CD14-positive monocyte (primary cell): ENCODE data around the gene ESRP2. TPM values are rescaled to one million over a fixed set of nuclear protein-coding genes. Genes with fewer than 3 reads are reported as not detected.

Experiments
- DNase-seq, 3 donors: peaks; one replicate each; pipeline ENCODE4 v3.0.0-alpha.2; 2011 to 2022
- H2AFZ ChIP-seq: 2 replicates; pipeline ENCODE4 v1.6.0; 2012; ENCODE audit warnings: mild to moderate bottlenecking, low read depth, low read length, inconsistent platforms; ENCODE audit not compliant: insufficient read depth, poor library complexity, severe bottlenecking
- H3K27ac ChIP-seq, 2 donors: 1 replicate in 1 of 2; 2 replicates in 1 of 2; pipeline ENCODE4 v1.5.1; 2012 to 2013; ENCODE audit warnings: low read length in 2 of 2, control low read depth in 1 of 2, inconsistent platforms in 1 of 2, low read depth in 1 of 2, mild to moderate bottlenecking in 1 of 2
- H3K27me3 ChIP-seq, 2 donors: one replicate each; pipeline versions ENCODE4 v1.6.0 to v1.6.1; 2011 to 2013; ENCODE audit warnings: low read length in 2 of 2; ENCODE audit not compliant: control insufficient read depth in 2 of 2, insufficient read depth in 2 of 2
- H3K36me3 ChIP-seq, 2 donors: replicated peaks in 1 of 2; 1 replicate in 1 of 2; 2 replicates in 1 of 2; pipeline versions ENCODE4 v1.5.1 to v1.6.1; 2012 to 2013; ENCODE audit warnings: low read length in 2 of 2, control low read depth in 1 of 2, inconsistent platforms in 1 of 2, mild to moderate bottlenecking in 1 of 2; ENCODE audit not compliant: insufficient read depth in 2 of 2, control insufficient read depth in 1 of 2
- H3K4me1 ChIP-seq, 2 donors: 1 replicate in 1 of 2; 2 replicates in 1 of 2; pipeline versions ENCODE4 v1.5.1 to v1.6.1; 2012 to 2013; ENCODE audit warnings: low read length in 2 of 2, control low read depth in 1 of 2, inconsistent platforms in 1 of 2, mild to moderate bottlenecking in 1 of 2, moderate library complexity in 1 of 2; ENCODE audit not compliant: insufficient read depth in 2 of 2, control insufficient read depth in 1 of 2
- H3K4me2 ChIP-seq: replicated peaks from 2 replicates; pipeline ENCODE3; 2012; ENCODE audit warnings: low read length, moderate library complexity, mild to moderate bottlenecking; ENCODE audit not compliant: poor library complexity, severe bottlenecking; ENCODE audit errors: extremely low read depth
- H3K4me3 ChIP-seq, 3 experiments: fragments of 200-600 bp in 1 of 3; sonication (generic) in 1 of 3; replicated peaks in 1 of 3; 1 replicate in 2 of 3; 2 replicates in 1 of 3; pipeline ENCODE4 v1.5.1; 2011 to 2013; ENCODE audit warnings: low read length in 3 of 3, mild to moderate bottlenecking in 3 of 3, control low read depth in 2 of 3, low read depth in 2 of 3, inconsistent platforms in 1 of 3, moderate library complexity in 1 of 3
- H3K79me2 ChIP-seq: 2 replicates; pipeline ENCODE4 v1.6.0; 2012; ENCODE audit warnings: mild to moderate bottlenecking, control low read depth, inconsistent platforms, low read length, moderate library complexity; ENCODE audit not compliant: insufficient read depth
- H3K9ac ChIP-seq: 2 replicates; pipeline ENCODE4 v1.6.0; 2017; ENCODE audit warnings: low read length, mild to moderate bottlenecking; ENCODE audit not compliant: insufficient read depth, poor library complexity, severe bottlenecking
- H3K9me3 ChIP-seq, 2 donors: replicated peaks in 1 of 2; 1 replicate in 1 of 2; 2 replicates in 1 of 2; pipeline versions ENCODE4 v1.5.1 to v1.6.1; 2012 to 2013; ENCODE audit warnings: low read length in 2 of 2, control low read depth in 1 of 2; ENCODE audit not compliant: control insufficient read depth in 1 of 2, insufficient read depth in 1 of 2
- H4K20me1 ChIP-seq: 2 replicates; pipeline ENCODE4 v1.6.0; 2012; ENCODE audit warnings: mild to moderate bottlenecking, low read length, control low read depth, moderate library complexity; ENCODE audit not compliant: insufficient read depth
- H3K27ac Mint-ChIP-seq, 7 donors: one replicate each; pipeline ENCODE4 v1.8.0; 2020; ENCODE audit warnings: mild to moderate bottlenecking in 7 of 7, mixed read lengths in 7 of 7, moderate library complexity in 6 of 7, inconsistent platforms in 2 of 7
- H3K27me3 Mint-ChIP-seq, 3 donors: one replicate each; pipeline ENCODE4 v1.8.0; 2021 to 2022; ENCODE audit warnings: low read depth in 3 of 3, mild to moderate bottlenecking in 3 of 3, mixed read lengths in 3 of 3, moderate library complexity in 3 of 3, inconsistent platforms in 1 of 3
- H3K36me3 Mint-ChIP-seq, 2 donors: one replicate each; pipeline ENCODE4 v1.8.0; 2020; ENCODE audit warnings: mixed read lengths in 2 of 2, inconsistent platforms in 1 of 2, mild to moderate bottlenecking in 1 of 2
- H3K4me1 Mint-ChIP-seq: one replicate; pipeline ENCODE4 v1.8.0; 2020; ENCODE audit warnings: mild to moderate bottlenecking, mixed read lengths
- H3K4me3 Mint-ChIP-seq, 2 donors: one replicate each; pipeline ENCODE4 v1.8.0; 2020; ENCODE audit warnings: mild to moderate bottlenecking in 2 of 2, mixed read lengths in 2 of 2, moderate library complexity in 1 of 2
- H3K9me3 Mint-ChIP-seq, 7 donors: one replicate each; pipeline ENCODE4 v1.8.0; 2020 to 2022; ENCODE audit warnings: mixed read lengths in 7 of 7, mild to moderate bottlenecking in 6 of 7, moderate library complexity in 6 of 7, inconsistent platforms in 2 of 7
- WGBS: methylation state at CpG from one replicate; pipeline ENCODE4 v1.1.5; 2013; ENCODE audit warnings: missing lambda C conversion rate; ENCODE audit not compliant: insufficient coverage; 5-methylcytosine and 5-hydroxymethylcytosine counted together
- intact Hi-C, 2 donors: fragments of 100-400 bp; cut with micrococcal nuclease; formaldehyde crosslinking; loops; one replicate each; pipeline versions ENCODE4 v1.15.0 to v1.15.1; 2023
- polyA plus RNA-seq, 3 donors: library from polyadenylated mRNA; depleted of rRNA in 1 of 3; unstranded in 2 of 3; stranded (reverse) in 1 of 3; fragments of 300-500 nt in 2 of 3; fragments of >200 nt in 1 of 3; fragmentation: Illumina TruSeq in 2 of 3; gene quantifications; 1 replicate in 2 of 3; 2 replicates in 1 of 3; pipeline ENCODE4 v1.2.3, GENCODE V29; 2012 to 2021
- TF ChIP-seq, protein P1 (sequence below): fragments of 200-600 bp; IDR thresholded peaks from one replicate; pipeline ENCODE4 v1.8.0; 2022; ENCODE audit warnings: antibody characterized with exemption, mild to moderate bottlenecking

Gene ESRP2
- polyA plus RNA-seq, 3 donors, result not detected

DNA sequence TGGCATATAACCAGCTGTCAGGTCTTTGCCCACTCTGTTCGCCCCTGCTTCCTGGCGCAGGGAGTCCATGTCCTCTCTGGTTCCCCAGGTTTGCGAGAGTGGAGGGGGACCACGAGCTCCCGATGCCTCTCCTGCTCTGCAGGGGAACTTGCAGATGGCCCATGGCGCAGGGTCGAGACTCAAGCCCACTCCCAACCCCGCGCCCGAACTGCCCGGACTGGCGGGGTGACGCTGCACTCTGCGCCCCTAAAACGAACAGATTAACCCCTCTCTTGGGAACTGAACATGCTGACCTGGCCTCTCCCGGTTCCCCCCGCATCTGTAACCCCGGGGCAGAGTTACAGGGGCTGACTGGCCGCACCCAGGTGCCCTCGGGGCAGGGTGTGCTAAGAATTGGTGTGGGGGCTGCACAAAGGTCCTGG, 8.6 kb upstream of the ESRP2 start:
- peaks cover 4% of the 10 kb centered on the region for H4K20me1 ChIP-seq
- H2AFZ ChIP-seq, result peak overlapping the region; percentile 80
- H3K9me3 ChIP-seq, result no peaks in the 10 kb centered on the region
- Mint-ChIP-seq H3K4me3 (peak overlapping the region; percentile 97 to 98), H3K27ac (peak overlapping the region in 5 of 7 donors; percentile 64 to 91 (median 87)), H3K36me3 (peaks cover 6 to 20% of the 10 kb centered on the region in 2 donors), H3K9me3 (peaks cover 0 to under 1% (median 0%) of the 10 kb centered on the region in 7 donors), H3K4me1 (peaks cover 51% of the 10 kb centered on the region), H3K27me3 (peaks cover 0 to 5% (median 1%) of the 10 kb centered on the region in 3 donors)
- H3K9ac ChIP-seq, result peak overlapping the region; percentile 76
- no peaks in the 10 kb centered on the region for H3K27me3 ChIP-seq
- no peak for DNase-seq
- 9% methylated on average over 19 of the region's 20 CpGs for WGBS
- intact Hi-C loops, result loop anchor here in 1 of 2 donors (10.0 kb wide), 1 partner anchor 160 kb away; the partner anchor contains the start of gene NFATC3
- peak overlapping the region; percentile 69 to 89 (median 86) for H3K4me3 ChIP-seq
- H3K36me3 ChIP-seq, result peaks cover 6 to 10% of the 10 kb centered on the region in 2 donors
- peak overlapping the region; percentile 91 for H3K4me2 ChIP-seq
- TF ChIP-seq, protein P1, sequence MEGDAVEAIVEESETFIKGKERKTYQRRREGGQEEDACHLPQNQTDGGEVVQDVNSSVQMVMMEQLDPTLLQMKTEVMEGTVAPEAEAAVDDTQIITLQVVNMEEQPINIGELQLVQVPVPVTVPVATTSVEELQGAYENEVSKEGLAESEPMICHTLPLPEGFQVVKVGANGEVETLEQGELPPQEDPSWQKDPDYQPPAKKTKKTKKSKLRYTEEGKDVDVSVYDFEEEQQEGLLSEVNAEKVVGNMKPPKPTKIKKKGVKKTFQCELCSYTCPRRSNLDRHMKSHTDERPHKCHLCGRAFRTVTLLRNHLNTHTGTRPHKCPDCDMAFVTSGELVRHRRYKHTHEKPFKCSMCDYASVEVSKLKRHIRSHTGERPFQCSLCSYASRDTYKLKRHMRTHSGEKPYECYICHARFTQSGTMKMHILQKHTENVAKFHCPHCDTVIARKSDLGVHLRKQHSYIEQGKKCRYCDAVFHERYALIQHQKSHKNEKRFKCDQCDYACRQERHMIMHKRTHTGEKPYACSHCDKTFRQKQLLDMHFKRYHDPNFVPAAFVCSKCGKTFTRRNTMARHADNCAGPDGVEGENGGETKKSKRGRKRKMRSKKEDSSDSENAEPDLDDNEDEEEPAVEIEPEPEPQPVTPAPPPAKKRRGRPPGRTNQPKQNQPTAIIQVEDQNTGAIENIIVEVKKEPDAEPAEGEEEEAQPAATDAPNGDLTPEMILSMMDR, result no peak
- H3K4me1 ChIP-seq, result peaks cover 43 to 53% of the 10 kb centered on the region in 2 donors
- peaks cover 41% of the 10 kb centered on the region for H3K79me2 ChIP-seq
- peak overlapping the region in 1 of 2 donors; percentile 86 for H3K27ac ChIP-seq

DNA sequence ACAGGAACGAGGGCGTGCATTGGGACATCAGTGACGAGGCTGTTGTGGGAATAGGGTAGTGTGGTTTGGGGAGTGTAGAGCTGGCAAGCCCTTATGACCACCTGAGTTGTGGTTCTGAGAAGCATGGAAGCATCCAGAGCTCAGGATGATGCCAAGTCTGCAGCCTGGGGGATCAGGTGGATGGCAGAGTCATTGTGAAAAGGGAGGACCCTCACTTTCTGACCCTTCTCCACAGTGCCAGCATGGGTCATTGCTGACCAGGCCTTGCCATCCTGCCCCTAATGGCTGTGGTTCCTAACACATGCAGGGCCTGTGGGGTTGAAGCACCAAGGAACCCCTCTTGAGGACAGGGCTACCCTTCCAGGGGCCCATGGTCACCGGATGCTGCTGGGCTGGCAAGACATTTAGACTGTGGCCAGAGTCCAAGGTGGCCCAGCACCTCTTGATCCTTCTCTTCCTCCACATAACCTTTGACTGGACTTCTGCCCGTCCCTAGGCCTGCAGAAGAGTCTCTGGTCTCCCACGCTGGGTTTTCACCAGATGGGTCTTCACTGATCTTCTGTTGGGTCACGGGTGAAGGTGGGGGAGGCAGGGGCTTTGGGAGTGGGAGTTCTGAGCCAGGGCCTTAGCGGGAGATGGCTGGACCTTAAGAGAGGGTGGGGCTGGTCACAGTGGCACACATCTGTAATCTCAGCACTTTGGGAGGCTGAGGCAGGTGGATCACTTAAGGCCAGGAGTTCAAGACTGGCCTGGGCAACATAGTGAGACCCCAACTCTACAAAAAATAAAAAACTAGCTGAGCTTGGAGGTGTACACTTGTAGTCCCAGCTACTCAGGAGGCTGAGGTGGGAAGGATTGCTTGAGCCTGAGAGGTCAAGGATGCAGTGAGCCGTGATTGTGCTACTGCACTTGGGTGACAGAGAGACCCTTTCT, 7.3 kb upstream of the ESRP2 start:
- intact Hi-C loops, result loop anchor here in 1 of 2 donors (10.0 kb wide), 1 partner anchor 158 kb away; the partner anchor contains the start of gene NFATC3
- no peak for DNase-seq
- H3K36me3 Mint-ChIP-seq, result peaks cover 0 to 8% of the 10 kb centered on the region in 2 donors
- no peak overlapping the region for H3K4me3 Mint-ChIP-seq
- H3K4me1 Mint-ChIP-seq, result peaks cover 41% of the 10 kb centered on the region
- Histone ChIP-seq H3K9me3 (no peaks in the 10 kb centered on the region), H3K79me2 (peaks cover 34% of the 10 kb centered on the region), H3K27ac (no peak overlapping the region), H3K4me3 (no peak overlapping the region), H3K4me1 (peaks cover 43 to 49% of the 10 kb centered on the region in 2 donors), H3K4me2 (no peak overlapping the region), H2AFZ (no peak overlapping the region), H3K27me3 (no peaks in the 10 kb centered on the region), H3K36me3 (no peaks in the 10 kb centered on the region), H3K9ac (no peak overlapping the region), H4K20me1 (peaks cover 4% of the 10 kb centered on the region)
- TF ChIP-seq, protein P1, result no peak
- H3K27me3 Mint-ChIP-seq, result peaks cover 3 to 8% (median 4%) of the 10 kb centered on the region in 3 donors
- peaks cover 0 to 3% (median 0%) of the 10 kb centered on the region in 7 donors for H3K9me3 Mint-ChIP-seq
- peak overlapping the region in 1 of 7 donors; percentile 2 for H3K27ac Mint-ChIP-seq
- 58% methylated on average over 5 of the region's 9 CpGs for WGBS
